Vagina (tissue), 2 donors: ENCODE results near the gene OR2B6.
"Not testable (repeated sequence)": the region's sequence is repeated elsewhere in the genome, so short reads cannot be mapped to it uniquely, and the experiment has no call there.

Experiments
- POLR2A ChIP-seq, 2 donors: fragments of 450-650 bp; IDR thresholded peaks; one replicate each; pipeline ENCODE4 v1.6.1; 2017; ENCODE audit warnings: antibody characterized with exemption in 2 of 2, mild to moderate bottlenecking in 2 of 2, moderate library complexity in 2 of 2
- POLR2AphosphoS5 ChIP-seq, 2 donors: sonication (generic); formaldehyde crosslinking; IDR thresholded peaks; one replicate each; pipeline ENCODE4 v1.9.0; 2017; ENCODE audit warnings: antibody characterized with exemption in 2 of 2, mild to moderate bottlenecking in 2 of 2, low read depth in 1 of 2; ENCODE audit not compliant: insufficient read depth in 1 of 2
- TF ChIP-seq, protein P1 (sequence below), 3 experiments: fragments of 450-650 bp in 2 of 3; fragments of 200-600 bp in 1 of 3; sonication (generic) in 1 of 3; IDR thresholded peaks; one replicate each; pipeline ENCODE4 v1.5.1; 2017 to 2019; ENCODE audit warnings: antibody characterized with exemption in 3 of 3, mild to moderate bottlenecking in 2 of 3, moderate library complexity in 2 of 3

- TF ChIP-seq, protein P1, sequence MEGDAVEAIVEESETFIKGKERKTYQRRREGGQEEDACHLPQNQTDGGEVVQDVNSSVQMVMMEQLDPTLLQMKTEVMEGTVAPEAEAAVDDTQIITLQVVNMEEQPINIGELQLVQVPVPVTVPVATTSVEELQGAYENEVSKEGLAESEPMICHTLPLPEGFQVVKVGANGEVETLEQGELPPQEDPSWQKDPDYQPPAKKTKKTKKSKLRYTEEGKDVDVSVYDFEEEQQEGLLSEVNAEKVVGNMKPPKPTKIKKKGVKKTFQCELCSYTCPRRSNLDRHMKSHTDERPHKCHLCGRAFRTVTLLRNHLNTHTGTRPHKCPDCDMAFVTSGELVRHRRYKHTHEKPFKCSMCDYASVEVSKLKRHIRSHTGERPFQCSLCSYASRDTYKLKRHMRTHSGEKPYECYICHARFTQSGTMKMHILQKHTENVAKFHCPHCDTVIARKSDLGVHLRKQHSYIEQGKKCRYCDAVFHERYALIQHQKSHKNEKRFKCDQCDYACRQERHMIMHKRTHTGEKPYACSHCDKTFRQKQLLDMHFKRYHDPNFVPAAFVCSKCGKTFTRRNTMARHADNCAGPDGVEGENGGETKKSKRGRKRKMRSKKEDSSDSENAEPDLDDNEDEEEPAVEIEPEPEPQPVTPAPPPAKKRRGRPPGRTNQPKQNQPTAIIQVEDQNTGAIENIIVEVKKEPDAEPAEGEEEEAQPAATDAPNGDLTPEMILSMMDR (IDR thresholded peaks at IDR 0.05), result not testable (repeated sequence)
- not testable (repeated sequence) for TF ChIP-seq POLR2A (IDR thresholded peaks at IDR 0.05); POLR2AphosphoS5 (IDR thresholded peaks at IDR 0.05; ENCODE audit: insufficient read depth in 1 of 2, low read depth in 1 of 2)
Observed at GRCh38 chr6:27943072-27943471, 14.0 kb upstream of the OR2B6 start.
